Measurements from ENCODE around the gene SEMA5A.

Gene SEMA5A

GRCh38 chr5:9069650-9070049 is 476.2 kb downstream of the SEMA5A start:
- no peak for DNase-seq (ENCODE audit: insufficient read length, low spot score)
- no peak for FAIRE-seq

DNA sequence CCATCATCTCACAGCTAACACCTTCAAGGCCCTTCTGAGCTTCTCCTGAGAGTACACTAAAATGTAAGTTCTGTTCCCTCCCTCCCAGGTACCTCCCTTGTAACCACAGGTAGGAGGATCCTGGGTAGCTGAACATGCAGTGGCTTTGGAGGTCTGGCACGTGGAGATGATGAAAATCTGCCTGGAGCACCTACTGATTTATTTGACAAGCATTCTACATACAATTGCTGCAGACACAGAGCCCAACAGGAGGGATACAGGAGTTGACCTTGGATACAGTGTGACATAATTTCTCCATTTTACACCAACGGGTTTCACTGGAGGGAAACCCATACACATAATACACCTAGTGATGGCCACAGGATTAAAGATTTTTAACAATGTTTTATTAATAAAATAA is 478.7 kb downstream of the SEMA5A start:
- DNase-seq (ENCODE audit: insufficient read length, low spot score): no peak
- no peak for FAIRE-seq
- TF ChIP-seq, protein P1, sequence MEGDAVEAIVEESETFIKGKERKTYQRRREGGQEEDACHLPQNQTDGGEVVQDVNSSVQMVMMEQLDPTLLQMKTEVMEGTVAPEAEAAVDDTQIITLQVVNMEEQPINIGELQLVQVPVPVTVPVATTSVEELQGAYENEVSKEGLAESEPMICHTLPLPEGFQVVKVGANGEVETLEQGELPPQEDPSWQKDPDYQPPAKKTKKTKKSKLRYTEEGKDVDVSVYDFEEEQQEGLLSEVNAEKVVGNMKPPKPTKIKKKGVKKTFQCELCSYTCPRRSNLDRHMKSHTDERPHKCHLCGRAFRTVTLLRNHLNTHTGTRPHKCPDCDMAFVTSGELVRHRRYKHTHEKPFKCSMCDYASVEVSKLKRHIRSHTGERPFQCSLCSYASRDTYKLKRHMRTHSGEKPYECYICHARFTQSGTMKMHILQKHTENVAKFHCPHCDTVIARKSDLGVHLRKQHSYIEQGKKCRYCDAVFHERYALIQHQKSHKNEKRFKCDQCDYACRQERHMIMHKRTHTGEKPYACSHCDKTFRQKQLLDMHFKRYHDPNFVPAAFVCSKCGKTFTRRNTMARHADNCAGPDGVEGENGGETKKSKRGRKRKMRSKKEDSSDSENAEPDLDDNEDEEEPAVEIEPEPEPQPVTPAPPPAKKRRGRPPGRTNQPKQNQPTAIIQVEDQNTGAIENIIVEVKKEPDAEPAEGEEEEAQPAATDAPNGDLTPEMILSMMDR (IDR thresholded peaks at IDR 0.05; ENCODE audit: insufficient read depth, missing control alignments): no peak

More at GRCh38 chr5:9069650-9070049, 476.2 kb downstream of the SEMA5A start:
- TF ChIP-seq, protein P1 (IDR thresholded peaks at IDR 0.05; ENCODE audit: insufficient read depth, missing control alignments): no peak

- FAIRE-seq (no peak), DNase-seq (ENCODE audit: insufficient read length, low spot score) (no peak)
- TF ChIP-seq, protein P1 (IDR thresholded peaks at IDR 0.05; ENCODE audit: insufficient read depth, missing control alignments): no peak
Observed at GRCh38 chr5:9066349-9066748, 479.5 kb downstream of the SEMA5A start.

DNA sequence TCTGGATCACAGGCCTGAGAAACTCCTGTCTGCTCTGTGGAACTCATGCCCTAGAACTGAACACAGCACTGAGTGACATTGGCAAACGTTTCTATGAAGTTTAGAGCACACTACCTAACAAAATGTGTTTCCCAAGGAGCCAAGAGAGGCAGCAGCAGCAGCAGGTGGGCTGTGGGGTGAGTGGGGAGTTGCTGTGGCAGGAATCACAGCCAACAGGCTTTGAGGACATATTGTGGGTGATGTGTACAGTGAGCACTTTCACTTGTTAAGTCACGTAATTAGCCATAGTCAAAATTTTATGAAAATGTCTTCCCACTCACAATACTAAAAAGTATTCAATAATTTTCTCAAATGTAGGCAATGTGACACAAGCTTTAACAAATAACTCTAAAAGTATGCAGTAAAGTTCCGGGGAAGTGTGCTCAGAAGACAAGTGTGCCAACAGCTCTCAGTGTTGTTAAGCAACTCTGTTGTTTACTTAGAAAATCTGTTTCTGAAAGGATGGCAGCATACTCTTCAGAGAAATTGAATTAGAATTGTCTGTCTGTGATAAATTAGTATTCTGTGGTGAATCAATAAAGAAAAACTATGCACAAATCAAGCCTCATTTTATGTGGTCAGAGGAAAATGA is 482.1 kb downstream of the SEMA5A start:
- DNase-seq (ENCODE audit: insufficient read length, low spot score): no peak
- TF ChIP-seq, protein P1 (IDR thresholded peaks at IDR 0.05; ENCODE audit: insufficient read depth, missing control alignments): no peak

GRCh38 chr5:9062873-9063272 is 483.0 kb downstream of the SEMA5A start:
- DNase-seq (ENCODE audit: insufficient read length, low spot score) (no peak), FAIRE-seq (no peak)
- TF ChIP-seq, protein P1 (IDR thresholded peaks at IDR 0.05; ENCODE audit: insufficient read depth, missing control alignments): no peak

More for the DNA sequence above, 482.1 kb downstream of the SEMA5A start:
- no peak for FAIRE-seq

DNA sequence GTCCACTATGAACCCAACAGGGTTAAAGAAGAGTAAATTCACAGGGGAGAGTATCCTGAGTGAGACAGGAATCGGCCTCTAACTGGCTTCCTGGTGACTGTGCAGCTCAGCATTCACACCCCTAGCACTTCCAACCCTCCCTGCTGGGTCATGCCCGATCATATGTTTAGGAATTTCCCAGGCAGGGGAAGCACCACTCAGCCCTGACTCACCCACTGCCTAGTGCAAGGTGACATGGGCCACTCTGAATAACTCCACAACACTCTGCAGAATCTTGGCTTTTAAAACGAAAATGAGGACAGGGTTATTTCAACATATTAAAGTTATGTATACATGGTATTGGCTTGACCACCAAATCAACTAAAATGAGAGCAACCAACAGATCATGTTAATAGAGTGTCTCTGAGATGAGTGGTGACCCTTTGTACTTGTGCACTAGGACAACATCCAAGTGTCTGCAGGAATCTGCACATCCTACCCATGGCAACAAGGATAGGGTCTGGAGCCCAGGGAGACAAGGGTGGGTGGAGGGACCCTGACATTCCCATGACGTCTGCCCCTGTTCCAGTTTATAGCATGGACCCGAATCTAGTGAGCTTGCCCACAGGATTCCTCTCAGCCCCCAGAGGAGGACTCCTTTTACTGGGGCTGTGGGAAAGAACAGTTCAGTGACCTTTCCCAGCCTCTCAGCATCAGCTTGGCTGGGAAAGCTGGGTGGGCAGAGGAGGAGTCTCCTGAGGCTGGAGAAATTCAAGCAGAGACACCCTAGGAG is 485.8 kb downstream of the SEMA5A start:
- no peak for DNase-seq (ENCODE audit: insufficient read length, low spot score)
- no peak for FAIRE-seq
- TF ChIP-seq, protein P1 (IDR thresholded peaks at IDR 0.05; ENCODE audit: insufficient read depth, missing control alignments): no peak

DNA sequence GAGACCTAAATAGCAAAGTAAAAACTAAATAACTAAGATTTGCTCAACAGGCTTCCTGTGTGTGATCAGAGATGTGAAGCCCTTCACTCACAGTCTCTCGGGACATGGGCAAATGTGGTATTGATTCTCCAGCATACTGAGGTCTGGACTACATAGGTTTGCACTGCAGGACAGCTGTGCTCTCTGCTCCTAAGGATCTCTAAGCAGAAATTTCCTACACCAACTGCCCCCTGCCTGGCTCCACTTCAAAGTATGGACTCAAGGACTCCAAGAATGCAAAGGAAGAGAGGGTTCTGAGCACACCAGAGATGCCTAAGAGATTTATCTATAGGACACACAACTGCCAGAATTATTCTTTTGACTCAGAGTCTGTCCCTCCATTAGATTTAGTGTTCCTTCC is 487.2 kb downstream of the SEMA5A start:
- FAIRE-seq (no peak), DNase-seq (ENCODE audit: insufficient read length, low spot score) (no peak)
- TF ChIP-seq, protein P1 (IDR thresholded peaks at IDR 0.05; ENCODE audit: insufficient read depth, missing control alignments): no peak

All from D721Med (cell line).